D721Med (cell line): ENCODE results near the gene RAB43.
"Not testable (repeated sequence)": the region's sequence is repeated elsewhere in the genome, so short reads cannot be mapped to it uniquely, and the experiment has no call there.

ENCODE experiments used
- DNase-seq: peaks from one replicate; pipeline ENCODE4 v3.0.0; 2011; ENCODE audit warnings: low spot score; ENCODE audit not compliant: insufficient read length
- FAIRE-seq: peaks from 2 replicates; lab custom pipeline; 2011; peaks lifted over from hg19 to GRCh38; lab: Jason Lieb, UNC
- TF ChIP-seq, protein P1 (sequence below): IDR thresholded peaks from 2 replicates; pipeline ENCODE4 v1.5.1; 2012; ENCODE audit warnings: mild to moderate bottlenecking, control low read depth; ENCODE audit not compliant: insufficient read depth; ENCODE audit errors: missing control alignments

RAB43 gene

DNA sequence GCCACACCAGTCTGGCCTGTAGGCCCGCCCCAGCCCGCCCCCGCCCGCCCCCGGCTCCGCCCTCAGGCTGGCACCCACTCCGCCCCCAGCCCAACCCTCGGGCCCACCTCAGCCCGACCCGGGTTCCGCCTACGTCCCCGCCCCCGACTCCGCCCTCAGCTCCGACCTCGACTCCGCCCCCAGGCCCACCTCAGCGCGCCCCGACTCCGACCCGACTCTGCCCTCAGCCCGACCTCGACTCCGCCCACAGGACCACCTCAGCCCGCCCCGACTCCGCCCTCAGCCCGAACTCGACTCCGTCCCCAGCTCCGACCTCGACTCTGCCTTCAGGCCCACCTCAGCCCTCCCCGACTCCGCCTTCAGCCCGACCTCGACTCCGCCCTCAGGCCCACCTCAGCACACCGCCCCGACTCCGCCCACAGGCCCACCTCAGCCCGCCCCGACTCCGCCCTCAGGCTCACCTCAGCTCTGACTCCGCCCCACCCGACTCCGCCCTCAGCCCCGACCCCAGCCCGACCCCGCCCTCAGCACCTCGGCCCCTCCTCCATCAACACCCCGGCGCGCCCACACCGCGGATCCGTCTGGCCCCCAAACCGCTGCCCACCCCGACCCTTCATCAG is at the start of gene RAB43:
Gene RAB43, minus strand, starts transcription at position 13 of the 620 bp plus-strand sequence. CDS start 315 bp downstream, outside the sequence.
- FAIRE-seq (no peak), DNase-seq (peak; percentile 82)
- TF ChIP-seq, protein P1, sequence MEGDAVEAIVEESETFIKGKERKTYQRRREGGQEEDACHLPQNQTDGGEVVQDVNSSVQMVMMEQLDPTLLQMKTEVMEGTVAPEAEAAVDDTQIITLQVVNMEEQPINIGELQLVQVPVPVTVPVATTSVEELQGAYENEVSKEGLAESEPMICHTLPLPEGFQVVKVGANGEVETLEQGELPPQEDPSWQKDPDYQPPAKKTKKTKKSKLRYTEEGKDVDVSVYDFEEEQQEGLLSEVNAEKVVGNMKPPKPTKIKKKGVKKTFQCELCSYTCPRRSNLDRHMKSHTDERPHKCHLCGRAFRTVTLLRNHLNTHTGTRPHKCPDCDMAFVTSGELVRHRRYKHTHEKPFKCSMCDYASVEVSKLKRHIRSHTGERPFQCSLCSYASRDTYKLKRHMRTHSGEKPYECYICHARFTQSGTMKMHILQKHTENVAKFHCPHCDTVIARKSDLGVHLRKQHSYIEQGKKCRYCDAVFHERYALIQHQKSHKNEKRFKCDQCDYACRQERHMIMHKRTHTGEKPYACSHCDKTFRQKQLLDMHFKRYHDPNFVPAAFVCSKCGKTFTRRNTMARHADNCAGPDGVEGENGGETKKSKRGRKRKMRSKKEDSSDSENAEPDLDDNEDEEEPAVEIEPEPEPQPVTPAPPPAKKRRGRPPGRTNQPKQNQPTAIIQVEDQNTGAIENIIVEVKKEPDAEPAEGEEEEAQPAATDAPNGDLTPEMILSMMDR, result no peak

DNA sequence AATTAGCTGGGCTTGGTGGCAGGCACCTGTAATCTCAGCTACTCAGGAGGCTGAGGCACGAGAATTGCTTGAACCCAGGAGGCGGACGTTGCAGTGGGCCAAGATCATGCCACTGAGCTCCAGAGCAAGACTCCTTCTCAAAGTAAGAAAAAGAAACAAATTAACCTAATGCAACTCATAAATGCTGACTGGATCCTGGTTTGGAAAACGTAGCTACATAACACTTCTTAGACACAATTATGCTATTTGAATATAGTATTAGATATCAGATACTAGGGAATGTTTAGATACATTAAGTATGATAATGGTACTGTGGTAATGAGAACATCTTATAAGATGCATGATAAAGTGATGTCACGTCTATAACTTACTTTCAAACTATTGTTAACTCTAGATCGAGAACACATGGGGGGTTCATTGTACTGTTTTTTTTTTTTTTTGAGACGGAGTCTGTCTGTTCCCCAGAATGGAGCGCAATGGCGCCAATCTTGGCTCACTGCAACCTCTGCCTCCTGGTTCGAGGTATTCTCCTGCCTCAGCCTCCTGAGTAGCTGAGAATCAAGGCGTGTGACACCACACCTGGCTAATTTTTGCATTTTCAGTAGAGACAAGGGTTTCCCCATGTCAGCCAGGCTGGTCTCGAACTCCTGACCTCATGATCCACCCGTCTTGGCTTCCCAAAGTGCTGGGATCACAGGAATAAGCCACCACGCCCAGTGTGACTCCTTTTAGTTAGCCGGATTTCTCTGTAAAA is 45.2 kb upstream of the RAB43 start:
- DNase-seq, result no peak
- FAIRE-seq, result no peak
- TF ChIP-seq, protein P1, result no peak

DNA sequence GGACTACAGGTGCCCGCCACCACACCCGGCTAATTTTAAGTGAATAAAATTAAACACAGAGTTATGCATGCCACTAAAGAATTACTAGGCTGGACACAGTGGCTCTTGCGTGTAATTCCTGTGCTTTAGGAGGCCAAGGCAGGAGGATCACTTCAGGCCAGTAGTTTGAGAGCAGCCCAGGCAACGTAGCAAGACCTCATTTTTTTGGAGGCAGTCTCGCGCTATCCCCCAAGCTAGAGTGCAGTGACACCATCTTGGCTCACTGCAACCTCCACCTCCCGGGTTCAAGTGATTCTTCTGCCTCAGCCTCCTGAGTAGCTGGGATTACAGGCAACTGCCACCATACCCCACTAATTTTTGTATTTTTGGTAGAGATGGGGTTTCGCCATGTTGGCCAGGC is 44.0 kb upstream of the RAB43 start:
- not testable (repeated sequence) for FAIRE-seq, DNase-seq

DNA sequence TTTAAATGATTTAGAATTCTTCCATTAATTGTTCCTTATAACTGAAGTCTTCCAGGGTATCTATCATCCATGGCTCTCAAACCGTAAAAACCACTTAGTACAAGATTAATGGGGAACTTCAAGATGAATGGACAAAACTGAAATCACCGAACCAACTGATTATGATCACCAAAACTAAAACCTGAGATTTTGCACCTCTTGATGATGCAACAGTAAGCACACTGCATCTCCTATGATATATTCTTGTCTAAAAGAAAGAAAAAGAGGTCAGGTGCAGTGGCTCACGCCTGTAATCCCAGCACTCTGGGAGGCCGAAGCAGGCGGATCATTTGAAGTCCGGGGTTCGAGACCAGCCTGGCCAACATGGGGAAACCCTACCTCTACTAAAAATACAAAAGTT is 42.9 kb upstream of the RAB43 start:
- no peak for DNase-seq
- TF ChIP-seq, protein P1, result no peak
- no peak for FAIRE-seq

DNA sequence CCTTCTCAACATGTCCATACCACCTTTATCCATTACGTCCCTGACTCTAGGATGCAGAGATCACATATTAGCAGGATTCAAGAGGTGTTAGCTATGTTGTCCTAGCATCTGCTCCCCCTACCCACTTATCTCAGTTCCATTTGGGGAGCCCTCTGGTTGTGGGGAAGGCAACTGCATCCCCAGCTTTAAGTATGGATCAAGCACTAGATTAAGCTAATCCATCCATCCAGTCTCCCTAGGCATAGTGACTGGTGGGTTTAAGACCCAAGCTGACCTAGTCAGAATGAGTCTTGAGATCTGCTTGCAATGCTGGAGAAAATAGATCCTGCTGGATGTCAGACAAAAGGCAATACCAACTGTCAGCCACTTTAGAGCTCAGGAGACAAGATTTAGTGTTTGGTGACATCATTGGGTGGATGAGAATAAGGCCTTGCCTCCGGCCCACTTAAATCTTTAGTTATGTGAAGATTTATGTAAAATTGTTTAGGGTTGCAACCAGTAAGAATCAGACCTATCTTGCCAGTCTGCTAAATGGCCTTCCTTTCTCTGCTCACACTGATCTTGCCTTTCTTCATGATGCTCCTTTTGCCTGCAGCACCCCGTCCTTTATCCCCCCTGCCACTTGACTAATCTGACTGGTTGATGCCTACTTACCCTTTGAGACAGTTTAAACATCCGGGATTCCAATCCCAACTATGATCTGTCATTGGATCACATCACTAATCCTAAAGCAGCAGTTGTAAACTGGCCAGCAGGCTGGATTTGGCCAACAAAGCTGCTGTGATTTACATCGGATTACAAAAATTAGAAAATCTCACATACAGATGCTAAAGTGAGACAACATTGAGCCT is 41.4 kb upstream of the RAB43 start:
- FAIRE-seq (peak; percentile 68), DNase-seq (no peak)
- TF ChIP-seq, protein P1, result peak; percentile 30

DNA sequence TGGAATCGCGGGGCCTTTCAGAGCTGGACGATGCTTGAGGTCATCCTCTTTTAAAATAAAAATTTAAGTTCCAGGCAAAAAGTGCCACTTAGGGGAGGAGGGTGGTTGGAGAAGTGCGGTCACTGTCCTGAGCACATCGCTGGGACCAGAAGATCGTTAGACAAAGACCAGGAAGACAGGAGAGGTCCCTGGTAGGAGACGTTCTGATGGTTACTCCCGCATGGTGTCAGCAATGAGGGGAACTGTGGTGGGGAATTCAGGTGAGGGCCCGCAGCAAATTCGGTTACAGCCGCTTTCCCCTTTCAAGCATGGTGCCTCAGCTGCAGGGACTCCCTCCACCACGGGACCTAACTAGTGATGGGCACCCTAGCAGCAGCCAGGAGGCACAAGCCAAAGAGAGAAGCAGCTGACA is 40.3 kb upstream of the RAB43 start:
- DNase-seq (no peak), FAIRE-seq (no peak)
- TF ChIP-seq, protein P1, result no peak
